IMR-90 (cell line): Measurements from ENCODE around the gene NRF1.

Experiments used
- ELK1 ChIP-seq: fragments of 150-350 bp; IDR thresholded peaks from 2 replicates; pipeline ENCODE4 v1.6.1; 2016; ENCODE audit warnings: low read depth, mild to moderate bottlenecking, low read length, moderate library complexity, borderline replicate concordance
- MXI1 ChIP-seq: IDR thresholded peaks from 2 replicates; pipeline ENCODE4 v1.6.1; 2012; ENCODE audit warnings: low read depth, mild to moderate bottlenecking, low read length, moderate library complexity, borderline replicate concordance
- POLR2A ChIP-seq: IDR thresholded peaks from 2 replicates; pipeline ENCODE4 v1.6.1; 2012; ENCODE audit warnings: mild to moderate bottlenecking, low read depth, low read length
- RAD21 ChIP-seq: IDR thresholded peaks from 2 replicates; pipeline ENCODE4 v1.6.1; 2012; ENCODE audit warnings: low read length, improper control_type of control experiment
- SMC3 ChIP-seq: fragments of 150-350 bp; IDR thresholded peaks from 2 replicates; pipeline ENCODE4 v1.6.1; 2016; ENCODE audit warnings: low read depth, mild to moderate bottlenecking, antibody characterized with exemption, low read length, moderate library complexity
- TF ChIP-seq, protein P1 (sequence below): conservative IDR thresholded peaks from 2 replicates; pipeline ENCODE4 v1.5.1; 2012; ENCODE audit warnings: mild to moderate bottlenecking, low read depth, low read length, improper control_type of control experiment

- no peak for TF ChIP-seq POLR2A
- TF ChIP-seq, protein P1, sequence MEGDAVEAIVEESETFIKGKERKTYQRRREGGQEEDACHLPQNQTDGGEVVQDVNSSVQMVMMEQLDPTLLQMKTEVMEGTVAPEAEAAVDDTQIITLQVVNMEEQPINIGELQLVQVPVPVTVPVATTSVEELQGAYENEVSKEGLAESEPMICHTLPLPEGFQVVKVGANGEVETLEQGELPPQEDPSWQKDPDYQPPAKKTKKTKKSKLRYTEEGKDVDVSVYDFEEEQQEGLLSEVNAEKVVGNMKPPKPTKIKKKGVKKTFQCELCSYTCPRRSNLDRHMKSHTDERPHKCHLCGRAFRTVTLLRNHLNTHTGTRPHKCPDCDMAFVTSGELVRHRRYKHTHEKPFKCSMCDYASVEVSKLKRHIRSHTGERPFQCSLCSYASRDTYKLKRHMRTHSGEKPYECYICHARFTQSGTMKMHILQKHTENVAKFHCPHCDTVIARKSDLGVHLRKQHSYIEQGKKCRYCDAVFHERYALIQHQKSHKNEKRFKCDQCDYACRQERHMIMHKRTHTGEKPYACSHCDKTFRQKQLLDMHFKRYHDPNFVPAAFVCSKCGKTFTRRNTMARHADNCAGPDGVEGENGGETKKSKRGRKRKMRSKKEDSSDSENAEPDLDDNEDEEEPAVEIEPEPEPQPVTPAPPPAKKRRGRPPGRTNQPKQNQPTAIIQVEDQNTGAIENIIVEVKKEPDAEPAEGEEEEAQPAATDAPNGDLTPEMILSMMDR: no peak
- no peak for TF ChIP-seq SMC3
- TF ChIP-seq MXI1: no peak
- no peak for TF ChIP-seq ELK1
- TF ChIP-seq RAD21: no peak
Measured at GRCh38 chr7:129789000-129789399, 177.5 kb downstream of the NRF1 start.
